ENCODE results near the gene GPR179.

GPR179 gene, protein sequence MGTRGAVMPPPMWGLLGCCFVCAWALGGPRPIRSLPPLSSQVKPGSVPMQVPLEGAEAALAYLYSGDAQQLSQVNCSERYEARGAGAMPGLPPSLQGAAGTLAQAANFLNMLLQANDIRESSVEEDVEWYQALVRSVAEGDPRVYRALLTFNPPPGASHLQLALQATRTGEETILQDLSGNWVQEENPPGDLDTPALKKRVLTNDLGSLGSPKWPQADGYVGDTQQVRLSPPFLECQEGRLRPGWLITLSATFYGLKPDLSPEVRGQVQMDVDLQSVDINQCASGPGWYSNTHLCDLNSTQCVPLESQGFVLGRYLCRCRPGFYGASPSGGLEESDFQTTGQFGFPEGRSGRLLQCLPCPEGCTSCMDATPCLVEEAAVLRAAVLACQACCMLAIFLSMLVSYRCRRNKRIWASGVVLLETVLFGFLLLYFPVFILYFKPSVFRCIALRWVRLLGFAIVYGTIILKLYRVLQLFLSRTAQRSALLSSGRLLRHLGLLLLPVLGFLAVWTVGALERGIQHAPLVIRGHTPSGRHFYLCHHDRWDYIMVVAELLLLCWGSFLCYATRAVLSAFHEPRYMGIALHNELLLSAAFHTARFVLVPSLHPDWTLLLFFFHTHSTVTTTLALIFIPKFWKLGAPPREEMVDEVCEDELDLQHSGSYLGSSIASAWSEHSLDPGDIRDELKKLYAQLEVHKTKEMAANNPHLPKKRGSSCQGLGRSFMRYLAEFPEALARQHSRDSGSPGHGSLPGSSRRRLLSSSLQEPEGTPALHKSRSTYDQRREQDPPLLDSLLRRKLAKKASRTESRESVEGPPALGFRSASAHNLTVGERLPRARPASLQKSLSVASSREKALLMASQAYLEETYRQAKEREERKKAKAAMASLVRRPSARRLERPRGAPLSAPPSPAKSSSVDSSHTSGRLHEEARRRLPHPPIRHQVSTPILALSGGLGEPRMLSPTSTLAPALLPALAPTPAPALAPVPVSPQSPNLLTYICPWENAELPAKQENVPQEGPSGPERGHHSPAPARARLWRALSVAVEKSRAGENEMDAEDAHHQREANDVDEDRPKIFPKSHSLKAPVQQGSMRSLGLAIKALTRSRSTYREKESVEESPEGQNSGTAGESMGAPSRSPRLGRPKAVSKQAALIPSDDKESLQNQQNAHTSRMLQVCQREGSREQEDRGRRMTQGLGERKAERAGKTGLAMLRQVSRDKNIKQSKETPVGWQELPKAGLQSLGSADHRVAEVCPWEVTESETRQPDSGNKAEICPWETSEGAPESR (N-terminal part only)

DNA sequence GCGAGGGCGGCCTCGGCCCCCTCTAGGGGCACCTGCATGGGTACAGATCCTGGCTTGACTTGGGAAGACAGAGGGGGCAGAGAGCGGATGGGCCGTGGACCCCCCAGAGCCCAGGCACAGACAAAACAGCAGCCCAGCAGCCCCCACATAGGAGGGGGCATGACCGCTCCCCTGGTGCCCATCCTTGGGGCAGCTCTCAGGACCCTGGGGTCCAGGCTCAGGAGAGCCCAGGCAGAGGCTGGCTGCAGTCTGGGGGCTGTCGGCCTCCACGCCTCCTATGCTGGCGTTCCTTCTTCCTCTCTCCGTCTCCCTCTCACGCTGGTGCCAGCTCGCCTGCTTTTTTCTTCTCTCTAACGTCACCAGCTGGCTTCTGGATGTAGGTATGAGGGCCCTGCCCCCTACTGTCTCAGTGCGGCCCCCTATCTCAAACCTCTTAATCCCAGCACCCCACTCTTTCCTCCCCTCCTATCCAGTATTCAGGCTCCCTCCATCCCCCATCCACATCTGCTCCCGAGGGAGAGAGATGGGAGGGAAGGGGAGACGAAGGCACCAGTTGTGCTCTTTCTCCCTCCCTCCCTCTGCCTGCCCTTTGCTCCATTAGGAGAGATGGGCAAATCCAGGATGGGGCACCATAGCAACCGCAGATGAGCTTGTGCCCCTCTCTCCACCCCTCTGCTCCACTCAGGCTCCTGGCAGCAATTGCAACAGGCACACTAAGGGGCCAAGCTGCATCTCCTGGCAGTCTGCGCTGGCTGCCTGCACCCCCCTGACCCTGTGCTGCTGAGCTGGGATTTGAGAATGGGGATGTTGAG, at the start of gene GPR179:
Gene GPR179 (minus strand): TSS at position 349 of the 812 bp plus-strand sequence. CDS start 167 bp downstream, at position 182.
- peak in 5 of 51 donors; percentile 28 to 38 (median 37) for DNase-seq

DNA sequence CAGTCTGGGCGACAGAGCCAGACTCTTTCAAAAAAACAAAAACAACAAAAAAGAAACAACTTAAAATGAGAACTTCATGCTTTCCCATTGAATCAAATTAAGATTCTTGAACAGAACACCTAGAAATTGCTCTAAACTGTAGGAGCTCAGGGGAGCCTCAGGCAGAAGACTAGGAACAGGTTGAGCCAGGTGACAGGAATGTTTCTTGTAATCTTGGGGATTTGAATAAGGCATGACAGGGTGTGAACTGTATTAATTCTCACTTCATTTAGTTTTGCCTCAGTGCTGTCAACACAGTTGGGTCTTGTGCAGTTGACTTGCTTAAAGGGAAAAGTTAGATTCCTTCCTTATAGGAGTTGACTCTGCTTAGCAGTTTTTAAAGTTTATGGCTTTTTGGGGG, 35.7 kb upstream of the GPR179 start:
- no peak for DNase-seq

DNA sequence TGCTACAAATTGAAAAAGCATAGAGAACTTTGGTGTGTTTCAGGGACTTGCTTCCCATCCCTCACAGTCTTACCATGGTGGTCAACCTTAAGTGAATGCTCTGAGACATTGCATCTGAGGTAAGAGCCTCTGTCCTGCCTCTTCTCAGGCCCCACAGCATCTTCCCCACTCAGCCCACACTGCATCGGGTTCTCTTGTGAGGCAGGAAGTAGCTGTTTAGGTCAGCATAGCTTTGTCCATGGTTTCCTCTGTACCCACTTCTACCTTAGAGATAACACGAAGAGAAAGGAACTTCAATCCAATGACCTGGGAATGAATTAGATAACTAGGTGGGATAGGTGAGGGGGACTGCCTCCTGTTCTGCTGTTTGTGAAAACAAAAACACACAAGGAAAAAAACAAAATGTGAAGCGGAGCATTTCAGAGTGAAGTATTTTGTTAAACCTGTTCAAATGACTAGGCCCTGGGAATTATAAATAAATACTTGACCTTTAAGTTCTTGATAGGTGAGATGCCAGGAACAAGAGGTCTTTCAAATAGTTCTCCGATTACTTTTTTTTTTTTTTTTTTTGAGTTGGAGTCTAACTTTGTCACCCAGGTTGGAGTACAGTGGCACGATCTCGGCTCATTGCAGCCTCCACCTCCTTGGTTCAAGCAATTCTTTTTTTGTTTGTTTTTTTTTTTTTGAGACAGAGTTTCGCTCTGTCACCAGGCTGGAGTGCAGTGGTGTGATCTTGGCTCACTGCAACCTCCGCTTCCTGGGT, 25.5 kb upstream of the GPR179 start:
- DNase-seq: no peak

DNA sequence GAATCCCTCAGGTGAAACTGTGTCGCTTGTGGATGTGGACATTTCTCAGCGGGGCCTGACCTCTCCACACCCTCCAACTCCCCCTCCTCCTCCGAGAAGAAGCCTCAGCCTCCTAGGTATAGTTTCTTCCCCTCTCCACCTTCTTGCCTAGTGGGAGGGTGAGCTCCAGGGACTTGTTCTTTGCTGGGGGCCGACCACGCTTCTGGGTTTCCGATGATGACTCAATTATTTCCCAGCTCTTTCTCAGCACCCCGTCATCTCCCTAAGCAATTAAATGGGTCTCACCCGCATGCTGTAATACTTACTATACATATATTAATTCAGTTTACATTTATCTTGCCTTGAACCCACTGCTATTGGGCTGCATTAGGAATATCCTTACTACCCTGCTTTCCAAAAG, 21.0 kb upstream of the GPR179 start:
- DNase-seq: no peak

DNA sequence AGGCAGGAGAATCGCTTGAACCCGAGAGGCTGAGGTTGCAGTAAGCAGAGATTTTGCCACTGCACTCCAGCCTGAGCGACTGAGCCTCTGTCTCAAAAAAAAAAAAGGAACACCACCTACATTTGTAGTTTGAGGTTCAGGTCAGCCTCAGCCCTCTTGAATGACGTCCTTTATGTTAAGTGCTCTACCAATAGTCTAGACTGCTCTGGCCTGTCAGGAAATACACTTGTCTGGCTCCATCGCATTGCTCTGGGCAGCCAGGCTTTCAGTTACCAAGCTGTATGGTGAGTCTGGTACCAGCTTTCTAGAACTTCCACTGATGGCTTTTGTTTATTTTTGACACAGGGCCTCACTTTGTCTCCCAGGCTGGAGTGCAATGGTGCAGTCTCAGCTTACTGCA, 19.3 kb upstream of the GPR179 start:
- no peak for DNase-seq

DNA sequence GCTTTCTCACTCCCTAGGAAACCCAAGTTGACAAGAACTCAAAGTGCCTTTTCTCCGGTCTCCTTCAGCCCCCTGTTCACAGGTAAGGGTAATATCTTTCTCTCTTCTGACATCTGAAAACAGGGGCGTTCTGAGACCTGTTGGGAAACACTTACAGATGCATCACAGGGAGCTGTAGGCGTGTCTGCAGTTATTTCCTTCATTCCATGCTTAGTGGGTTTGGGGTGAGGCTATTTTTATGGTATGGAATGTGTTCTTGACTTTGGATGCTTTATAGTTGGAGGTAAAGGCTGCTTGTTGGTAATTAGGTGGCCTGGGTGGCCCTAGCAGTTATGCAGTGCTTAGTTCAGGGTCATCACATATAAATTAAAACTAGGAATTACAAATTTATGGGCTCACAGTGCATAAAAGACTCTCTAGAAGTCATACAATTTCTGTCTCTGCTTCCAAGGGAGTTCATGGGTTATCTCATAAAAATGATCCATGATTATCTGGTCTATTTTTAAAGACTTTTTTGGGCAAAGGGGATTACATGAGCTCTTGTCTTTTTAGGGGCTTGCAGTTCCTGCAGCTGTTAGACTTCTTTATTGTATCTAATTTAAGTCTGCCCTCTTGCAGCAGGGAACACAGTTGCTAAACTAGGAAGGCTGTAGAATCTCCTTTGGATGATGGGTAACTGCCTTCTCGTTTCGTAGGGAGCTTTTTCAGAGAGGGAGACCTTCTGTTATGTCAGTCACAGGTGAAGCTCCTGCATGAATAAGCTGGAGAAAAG, 18.1 kb upstream of the GPR179 start:
- no peak for DNase-seq

DNA sequence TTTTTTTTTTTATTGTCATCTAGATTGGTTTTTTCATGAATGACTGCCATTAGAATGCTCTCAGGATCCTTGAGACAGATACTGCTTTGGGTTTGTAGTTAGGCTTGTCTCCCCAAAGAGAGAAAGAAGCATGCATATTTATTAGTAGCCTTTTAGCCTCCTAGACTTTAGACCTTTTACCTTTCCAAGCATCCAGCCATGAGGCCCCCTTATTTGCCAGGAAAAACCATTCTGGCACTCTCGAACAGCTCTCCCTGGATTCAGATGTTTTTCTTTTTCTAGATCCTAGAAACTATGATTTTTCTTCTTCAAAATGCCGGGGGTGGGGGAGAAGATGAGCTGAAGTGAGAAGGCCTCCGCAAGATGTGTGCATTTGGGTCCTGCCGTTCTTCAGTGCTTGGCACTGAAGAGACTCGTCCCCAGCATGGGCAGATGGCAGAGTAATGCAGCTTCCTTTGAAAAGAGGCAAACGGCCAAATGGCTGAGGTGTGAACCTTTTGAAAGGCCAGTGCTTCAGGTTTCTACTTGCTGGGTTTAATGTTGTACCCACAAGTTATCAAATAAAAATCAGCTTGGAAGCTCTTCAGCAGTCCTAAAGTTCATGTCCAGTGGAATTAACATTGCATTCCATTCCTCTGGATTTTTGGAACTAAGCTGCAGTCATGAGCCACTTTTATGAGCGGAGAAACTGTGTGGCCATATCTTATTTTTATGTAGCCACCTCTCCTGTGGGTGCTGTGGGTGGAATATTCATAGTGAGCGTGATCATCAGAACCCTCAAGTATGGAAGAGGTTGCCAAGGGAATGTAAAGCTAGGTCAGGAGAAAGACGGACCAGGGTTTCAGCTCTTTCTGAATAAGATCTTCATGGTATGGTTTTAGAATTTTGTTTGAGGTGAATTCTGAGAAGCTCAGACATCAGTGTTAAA, 15.1 kb upstream of the GPR179 start:
- no peak for DNase-seq

DNA sequence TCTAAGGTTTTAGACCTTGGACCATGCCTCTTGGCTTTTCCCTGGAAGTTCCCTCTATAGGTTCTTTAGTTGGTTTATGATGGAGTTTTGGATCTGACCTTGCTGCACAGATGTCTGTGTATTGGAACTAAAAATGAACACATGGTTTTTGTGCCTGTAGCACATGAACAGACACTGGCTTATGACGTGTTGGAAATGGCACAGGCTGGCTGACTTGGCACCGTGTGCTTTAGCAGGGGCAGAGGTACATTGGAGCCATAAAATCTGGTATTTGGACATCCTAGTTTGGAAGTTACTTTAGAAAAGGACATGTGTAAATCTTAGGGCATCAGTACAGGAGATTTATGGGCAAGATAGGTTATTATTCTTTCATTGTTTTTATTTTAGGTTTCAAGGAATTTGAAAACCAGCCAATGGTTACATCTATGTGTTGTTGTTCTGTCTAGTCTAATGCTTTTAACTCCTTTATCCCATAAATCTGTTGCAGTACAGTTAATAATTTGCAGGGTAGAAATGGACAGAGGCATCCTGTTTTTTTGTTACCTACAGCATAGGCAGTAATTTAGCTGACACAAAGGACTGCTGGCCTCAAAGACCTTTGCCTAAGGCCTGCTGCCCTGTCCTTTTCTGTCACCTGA, 13.8 kb upstream of the GPR179 start:
- DNase-seq: no peak

DNA sequence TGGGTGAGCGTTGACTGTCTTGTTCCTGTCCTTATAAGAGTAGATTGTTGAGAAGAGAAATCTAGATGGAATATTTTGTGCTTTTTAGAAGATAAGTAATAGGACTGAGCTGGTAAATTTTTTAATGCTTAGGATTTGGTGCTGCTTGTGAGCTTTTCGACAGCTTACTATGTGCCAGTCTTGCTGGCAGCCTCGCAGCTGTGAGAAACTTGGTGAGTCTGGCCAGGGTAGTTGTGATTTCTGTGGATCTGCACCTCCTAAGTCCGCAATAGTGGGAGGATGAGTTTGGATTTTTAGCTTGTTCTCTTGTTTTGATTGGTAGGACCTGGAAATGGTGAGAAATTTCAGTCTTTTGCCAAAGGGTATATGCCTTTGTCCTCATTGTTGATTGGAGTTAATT, 11.5 kb upstream of the GPR179 start:
- DNase-seq: no peak

DNA sequence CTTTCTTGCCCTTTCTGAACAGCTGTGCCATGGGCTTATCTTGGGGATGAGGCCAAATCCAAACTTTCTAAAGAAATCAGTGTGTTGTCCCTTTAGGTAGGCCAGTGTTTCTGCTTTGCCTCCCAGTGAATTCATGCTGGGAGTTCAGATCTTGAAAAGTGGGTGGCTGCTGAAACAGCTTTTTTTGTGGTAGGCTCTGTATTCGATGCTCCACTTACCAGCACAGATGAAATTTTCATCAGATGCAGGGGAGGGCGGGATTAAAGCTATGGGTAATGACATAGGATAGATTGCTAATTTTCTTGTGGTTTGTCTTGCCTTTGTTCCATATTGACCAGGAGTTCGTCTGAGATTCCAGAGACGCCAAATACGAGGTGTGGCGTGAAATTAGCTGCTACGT, 10.7 kb upstream of the GPR179 start:
- no peak for DNase-seq

DNA sequence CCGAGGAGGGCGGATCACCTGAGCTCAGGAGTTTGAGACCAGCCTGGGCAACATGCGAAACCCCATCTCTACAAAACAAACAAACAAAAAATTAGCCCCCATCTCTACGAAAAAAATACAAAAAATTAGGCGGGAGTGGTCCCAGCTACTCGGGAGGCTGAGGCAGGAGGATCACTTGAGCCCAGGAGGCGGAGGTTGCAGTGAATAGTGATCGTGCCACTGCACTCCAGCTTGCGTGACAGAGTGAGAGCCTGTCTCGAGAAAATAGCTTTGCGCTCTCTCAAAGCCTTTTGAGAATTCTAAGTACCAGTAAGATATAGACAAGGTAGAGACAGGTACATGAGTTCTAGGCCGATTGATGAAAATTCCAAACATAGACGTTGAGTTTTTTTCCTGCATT, 9.9 kb upstream of the GPR179 start:
- DNase-seq: no peak

DNA sequence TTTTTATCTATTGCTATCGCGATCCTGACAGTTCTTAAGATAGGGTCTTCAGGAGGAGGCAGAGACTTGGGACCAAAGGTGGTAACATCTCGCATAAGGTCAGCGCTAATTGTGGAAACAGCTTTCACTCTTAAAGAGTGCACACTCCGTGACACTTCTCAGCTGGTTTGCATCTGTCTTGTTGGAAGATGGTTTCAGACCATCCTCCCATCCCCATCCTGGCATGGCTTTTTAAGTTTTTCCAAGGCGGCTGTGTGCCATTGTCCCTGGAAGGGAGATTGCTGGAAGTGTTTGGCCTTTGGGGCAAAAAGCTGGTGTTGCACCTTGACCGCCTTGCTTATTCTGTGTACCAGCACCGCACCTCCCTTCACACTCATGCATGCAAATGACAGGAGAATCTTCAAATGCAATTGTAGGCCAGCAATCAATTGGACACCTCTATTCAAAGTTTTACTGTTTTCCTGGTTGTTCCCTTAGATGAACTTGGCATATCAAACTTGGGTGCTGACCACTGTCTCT, 9.4 kb upstream of the GPR179 start:
- DNase-seq: no peak

DNA sequence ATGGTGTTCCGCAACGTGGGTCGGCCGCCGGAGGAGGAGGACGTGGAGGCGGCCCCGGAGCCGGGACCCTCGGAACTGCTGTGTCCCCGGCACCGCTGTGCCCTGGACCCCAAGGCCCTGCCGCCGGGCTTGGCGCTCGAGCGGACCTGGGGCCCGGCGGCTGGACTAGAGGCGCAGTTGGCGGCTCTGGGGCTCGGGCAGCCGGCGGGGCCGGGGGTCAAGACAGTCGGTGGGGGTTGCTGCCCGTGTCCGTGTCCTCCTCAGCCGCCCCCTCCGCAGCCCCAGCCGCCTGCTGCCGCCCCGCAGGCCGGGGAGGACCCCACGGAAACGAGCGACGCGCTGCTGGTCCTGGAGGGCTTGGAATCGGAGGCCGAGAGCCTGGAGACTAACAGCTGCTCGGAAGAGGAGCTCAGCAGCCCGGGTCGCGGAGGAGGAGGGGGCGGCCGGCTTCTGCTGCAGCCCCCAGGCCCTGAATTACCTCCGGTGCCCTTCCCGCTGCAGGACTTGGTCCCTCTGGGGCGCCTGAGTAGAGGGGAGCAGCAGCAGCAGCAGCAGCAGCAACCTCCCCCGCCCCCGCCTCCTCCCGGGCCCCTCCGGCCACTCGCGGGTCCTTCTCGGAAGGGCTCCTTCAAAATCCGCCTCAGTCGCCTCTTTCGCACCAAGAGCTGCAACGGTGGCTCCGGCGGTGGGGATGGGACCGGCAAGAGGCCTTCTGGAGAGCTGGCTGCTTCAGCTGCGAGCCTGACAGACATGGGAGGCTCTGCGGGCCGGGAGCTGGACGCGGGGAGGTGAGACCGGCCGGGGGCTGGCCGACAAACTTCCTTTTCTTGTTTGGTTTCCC, 8.7 kb upstream of the GPR179 start:
- DNase-seq: peak in 10 of 51 donors; percentile 21 to 57 (median 32)

DNA sequence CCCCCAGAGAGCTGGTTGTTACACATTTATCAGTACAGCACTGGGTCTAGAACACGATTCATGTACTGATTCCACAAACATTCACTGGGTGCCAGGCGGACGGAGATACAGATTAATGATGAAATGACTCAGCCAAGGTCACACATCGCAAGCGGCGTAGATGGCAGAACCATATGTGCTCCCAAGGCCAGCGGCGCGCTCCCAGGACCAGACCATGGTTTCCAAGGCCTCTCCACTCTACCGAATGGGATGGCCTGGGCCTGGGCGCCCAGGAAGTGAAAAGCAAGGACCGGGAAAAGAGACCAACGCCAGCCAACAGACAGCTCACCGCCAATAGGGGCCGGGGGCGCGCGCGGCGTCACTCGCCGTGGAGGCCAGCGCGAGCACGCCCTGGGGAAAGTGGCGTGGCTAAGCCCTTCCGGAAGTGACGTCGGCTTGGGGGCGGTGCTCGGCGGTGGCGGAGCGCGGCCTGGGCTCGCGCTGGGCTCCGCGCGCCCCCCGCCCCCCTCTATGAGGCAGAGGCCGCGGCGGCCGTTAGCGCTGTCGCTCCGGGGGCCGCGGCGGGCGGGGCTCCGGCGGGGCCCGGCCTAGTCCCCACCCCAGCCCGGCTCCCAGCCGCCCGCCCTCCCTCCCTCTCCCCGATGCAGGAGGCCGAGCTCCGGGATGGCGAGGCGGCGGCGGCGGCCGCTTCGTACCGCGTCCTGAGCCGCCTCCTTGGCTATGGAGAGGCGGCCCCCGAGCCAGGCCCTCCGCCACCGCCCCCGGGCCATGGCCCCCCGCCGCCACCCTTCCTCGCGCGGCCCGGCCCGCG, 7.9 kb upstream of the GPR179 start, which contains the start of gene SOCS7:
Gene SOCS7 (plus strand): TSS at position 433 of the 811 bp plus-strand sequence. CDS start 209 bp downstream, at position 642.
- peak; percentile 48 to 95 (median 86) for DNase-seq

DNA sequence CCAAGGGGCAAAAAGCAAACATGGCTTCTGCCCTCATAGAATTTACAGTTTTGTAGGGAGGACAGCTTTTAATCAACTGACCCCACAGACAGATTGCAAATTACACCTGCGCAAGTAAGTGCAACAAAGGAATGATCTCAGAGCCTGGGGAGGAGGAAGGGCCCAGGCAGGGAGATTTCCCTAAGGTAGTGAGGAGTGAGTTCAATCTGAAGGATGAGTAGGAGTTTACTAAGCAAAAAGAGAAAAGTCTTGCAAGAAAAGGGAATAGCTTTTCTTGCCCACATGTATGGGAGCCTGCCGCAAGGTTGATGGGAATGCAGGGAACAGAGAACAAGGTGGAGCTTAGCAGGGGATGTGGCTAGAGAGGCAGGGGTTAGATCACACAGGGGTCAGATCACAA, 6.3 kb upstream of the GPR179 start:
- no peak for DNase-seq
